B cell (primary cell): ENCODE measurements around the gene TRIO. TPM values are rescaled to one million over a fixed set of nuclear protein-coding genes. Genes with fewer than 3 reads are reported as not detected.
"Not testable (repeated sequence)": the region's sequence is repeated elsewhere in the genome, so short reads cannot be mapped to it uniquely, and the experiment has no call there.

Experiments used
- ATAC-seq: fragments of 200-7000 bp; cut with Tn5 transposase; one replicate; pipeline ENCODE4 v1.10.0; 2021; ENCODE audit warnings: low read depth, mild to moderate bottlenecking, moderate number of reproducible peaks, moderate library complexity
- CTCF ChIA-PET: fragments of 350-600 bp; sonication (Branson Sonifier 250); formaldehyde crosslinking; loops from one replicate; lab custom pipeline; 2021; ENCODE audit warnings: antibody characterized with exemption, inconsistent platforms; lab: Charles Lee
- POLR2A ChIA-PET: fragments of 350-600 bp; sonication (Branson Sonifier 250); formaldehyde crosslinking; loops from one replicate; lab custom pipeline; 2021; ENCODE audit warnings: antibody characterized with exemption; lab: Charles Lee
- DNase-seq: peaks from one replicate; pipeline ENCODE4 v3.0.0; 2013
- H2AFZ ChIP-seq: 2 replicates; pipeline ENCODE4 v1.6.1; 2012; ENCODE audit warnings: mild to moderate bottlenecking, low read depth, low read length; ENCODE audit not compliant: insufficient read depth, poor library complexity, severe bottlenecking
- H3K27ac ChIP-seq, 2 donors: 1 replicate in 1 of 2; 2 replicates in 1 of 2; pipeline ENCODE4 v1.5.1; 2012 to 2013; ENCODE audit warnings: low read length in 2 of 2, mild to moderate bottlenecking in 2 of 2, moderate library complexity in 1 of 2
- H3K27me3 ChIP-seq, 4 experiments: fragments of 200-600 bp in 1 of 4; sonication (generic) in 1 of 4; replicated peaks in 1 of 4; 1 replicate in 2 of 4; 2 replicates in 2 of 4; pipeline versions ENCODE4 v1.6.1 to v1.7.0; 2013 to 2016; ENCODE audit warnings: low read length in 3 of 4, mild to moderate bottlenecking in 2 of 4, mixed read lengths in 1 of 4, moderate library complexity in 1 of 4; ENCODE audit not compliant: insufficient read depth in 4 of 4, control insufficient read depth in 3 of 4; ENCODE audit errors: control extremely low read depth in 1 of 4
- H3K36me3 ChIP-seq, 2 experiments: replicated peaks in 1 of 2; 1 replicate in 1 of 2; 2 replicates in 1 of 2; pipeline versions ENCODE4 v1.6.1 to v1.7.1; 2013; ENCODE audit warnings: low read length in 1 of 2; ENCODE audit not compliant: insufficient read depth in 2 of 2, control insufficient read depth in 1 of 2; ENCODE audit errors: control extremely low read depth in 1 of 2, extremely low read depth in 1 of 2
- H3K4me1 ChIP-seq, 2 donors: fragments of 200-600 bp in 1 of 2; sonication (generic) in 1 of 2; 1 replicate in 1 of 2; 2 replicates in 1 of 2; pipeline versions ENCODE4 v1.5.1 to v1.6.1; 2013 to 2017; ENCODE audit warnings: low read length in 2 of 2; ENCODE audit not compliant: control insufficient read depth in 2 of 2, insufficient read depth in 2 of 2
- H3K4me2 ChIP-seq: replicated peaks from 2 replicates; pipeline ENCODE3; 2012; ENCODE audit warnings: mild to moderate bottlenecking, low read depth, low read length; ENCODE audit not compliant: poor library complexity, severe bottlenecking
- H3K4me3 ChIP-seq, 5 experiments: fragments of 200-600 bp in 1 of 5; sonication (generic) in 1 of 5; 1 replicate in 3 of 5; 2 replicates in 2 of 5; pipeline versions ENCODE4 v1.5.1 to v1.7.0; 2011 to 2016; ENCODE audit warnings: low read length in 4 of 5, mild to moderate bottlenecking in 4 of 5, low read depth in 2 of 5, control low read depth in 1 of 5, moderate library complexity in 1 of 5; ENCODE audit not compliant: insufficient read depth in 1 of 5; ENCODE audit errors: control extremely low read depth in 1 of 5, extremely low read depth in 1 of 5
- H3K79me2 ChIP-seq: fragments of 200-600 bp; sonication (generic); one replicate; pipeline ENCODE4 v1.6.0; 2016; ENCODE audit warnings: low read length; ENCODE audit not compliant: control insufficient read depth, insufficient read depth
- H3K9ac ChIP-seq: fragments of 200-600 bp; sonication (generic); 2 replicates; pipeline ENCODE4 v1.6.1; 2017; ENCODE audit warnings: mild to moderate bottlenecking, low read length, moderate library complexity
- H3K9me3 ChIP-seq, 3 donors: one replicate each; pipeline versions ENCODE4 v1.6.1 to v1.7.1; 2013; ENCODE audit warnings: low read length in 2 of 3; ENCODE audit not compliant: control insufficient read depth in 2 of 3, insufficient read depth in 1 of 3; ENCODE audit errors: control extremely low read depth in 1 of 3
- H4K20me1 ChIP-seq: 2 replicates; pipeline ENCODE4 v1.6.0; 2012; ENCODE audit warnings: mild to moderate bottlenecking, low read length; ENCODE audit not compliant: insufficient read depth, control insufficient read depth, poor library complexity, severe bottlenecking
- H3K27ac Mint-ChIP-seq: one replicate; pipeline ENCODE4 v1.8.0; 2021; ENCODE audit warnings: mixed read lengths
- H3K27me3 Mint-ChIP-seq: one replicate; pipeline ENCODE4 v1.8.0; 2021; ENCODE audit warnings: mixed read lengths
- H3K4me1 Mint-ChIP-seq: one replicate; pipeline ENCODE4 v1.8.0; 2021; ENCODE audit warnings: mixed read lengths
- H3K4me3 Mint-ChIP-seq: one replicate; pipeline ENCODE4 v1.8.0; 2021; ENCODE audit warnings: mixed read lengths
- H3K9me3 Mint-ChIP-seq: one replicate; pipeline ENCODE4 v1.8.0; 2022; ENCODE audit warnings: mixed read lengths; ENCODE audit not compliant: insufficient read depth
- CTCF ChIP-seq: fragments of 200-600 bp; IDR thresholded peaks from one replicate; pipeline ENCODE4 v1.8.0; 2022; ENCODE audit warnings: antibody characterized with exemption, mild to moderate bottlenecking
- EZH2 ChIP-seq: IDR thresholded peaks from 2 replicates; pipeline ENCODE4 v1.6.1; 2012; ENCODE audit warnings: borderline replicate concordance, low read depth, mild to moderate bottlenecking, moderate library complexity, low read length; ENCODE audit not compliant: insufficient read depth, poor library complexity, severe bottlenecking
- WGBS: methylation state at CpG from one replicate; pipeline ENCODE4 v1.1.5; 2013; ENCODE audit warnings: missing lambda C conversion rate; ENCODE audit not compliant: insufficient coverage; 5-methylcytosine and 5-hydroxymethylcytosine counted together
- intact Hi-C: fragments of 100-400 bp; cut with micrococcal nuclease; formaldehyde crosslinking; loops from one replicate; pipeline ENCODE4 v1.10.0; 2022
- polyA minus RNA-seq: library from RNA; depleted of rRNA, polyadenylated mRNA; stranded (reverse); fragments of >200 nt; gene quantifications from 2 replicates; pipeline ENCODE4 v1.2.3, GENCODE V29; 2012
- polyA plus RNA-seq: library from polyadenylated mRNA; depleted of rRNA; stranded (reverse); fragments of >200 nt; gene quantifications from 2 replicates; pipeline ENCODE4 v1.2.3, GENCODE V29; 2012
- total RNA-seq, 2 donors: library from RNA; stranded (reverse); fragments of 120-200 nt in 1 of 2; gene quantifications; 1 replicate in 1 of 2; 2 replicates in 1 of 2; pipeline versions ENCODE4 v1.2.3 to v1.2.4, GENCODE V29; 2013 to 2022

The TRIO gene
- total RNA-seq, result 479 and 534 TPM in 2 replicates
- total RNA-seq (2013), result 158 TPM
- polyA plus RNA-seq, result 86.4 and 90.5 TPM in 2 replicates
- 179 and 241 TPM in 2 replicates for polyA minus RNA-seq

GRCh38 chr5:14142827-14143545, at the start of gene TRIO:
Gene TRIO, plus strand, starts transcription at chr5:14143342. Its CDS starts 384 bp downstream, at chr5:14143726.
- peaks cover 7% of the 10 kb centered on the region for H3K27me3 Mint-ChIP-seq
- H3K9ac ChIP-seq, result peak within 1 kb of the TSS; percentile 93
- peak within 1 kb of the TSS; percentile 82 for H2AFZ ChIP-seq
- peak within 1 kb of the TSS; percentile 97 for H3K27ac Mint-ChIP-seq
- TF ChIP-seq EZH2 (no peak), CTCF (peak; percentile 75)
- DNase-seq (peak; percentile 92), ATAC-seq (peak; percentile 52)
- H3K27me3 ChIP-seq, result peaks cover 0 to 7% (median 1%) of the 10 kb centered on the region in 4 experiments
- H3K4me2 ChIP-seq, result peak within 1 kb of the TSS; percentile 98
- no peaks in the 10 kb centered on the region for H3K9me3 Mint-ChIP-seq
- peak within 1 kb of the TSS; percentile 90 for H3K4me3 Mint-ChIP-seq
- peaks cover 33% of the 10 kb centered on the region for H3K4me1 Mint-ChIP-seq
- peak within 1 kb of the TSS; percentile 76 to 97 (median 93) for H3K4me3 ChIP-seq
- peak within 1 kb of the TSS; percentile 92 to 95 for H3K27ac ChIP-seq
- H4K20me1 ChIP-seq, result peaks cover 6% of the 10 kb centered on the region
- intact Hi-C loops, result loop anchor here (1.0 to 10.0 kb wide), 5 partner anchors 34 to 852 kb away; partner anchors contain the start of gene OTULINL
- no peaks in the 10 kb centered on the region for H3K9me3 ChIP-seq
- H3K79me2 ChIP-seq, result peaks cover 46% of the 10 kb centered on the region
- no peaks in the 10 kb centered on the region for H3K36me3 ChIP-seq
- H3K4me1 ChIP-seq, result peaks cover 32 to 36% of the 10 kb centered on the region in 2 donors
- WGBS, result under 1% methylated on average over 79 of the region's 79 CpGs
- ChIA-PET POLR2A (interaction anchor here (0.7 to 4.8 kb wide), 7 partner anchors 12 to 144 kb away, joined by 3 to 53 read pairs (median 3); no protein-coding TSS in a partner anchor), CTCF (interaction anchor here (0.7 to 7.4 kb wide), 17 partner anchors 11 to 144 kb away, joined by 3 to 64 read pairs (median 4); no protein-coding TSS in a partner anchor)

DNA sequence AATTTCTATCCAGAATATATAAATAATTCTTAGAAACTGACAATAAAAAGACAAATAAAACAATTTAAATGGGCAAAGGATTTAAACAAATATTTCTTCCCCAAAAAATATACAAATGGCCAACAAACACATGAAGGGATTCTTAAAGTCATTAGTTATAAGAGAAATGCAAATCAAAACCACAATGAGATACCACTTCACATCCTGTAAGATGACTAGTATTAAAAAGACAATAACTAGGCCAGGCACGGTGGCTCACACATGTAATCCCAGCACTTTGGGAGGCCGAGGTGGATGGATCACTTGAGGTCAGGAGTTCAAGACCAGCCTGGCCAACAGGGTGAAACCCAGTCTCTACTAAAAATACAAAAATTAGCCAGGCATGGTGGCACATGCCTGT, 45.8 kb upstream of the TRIO start:
- H3K4me1 ChIP-seq, H3K4me3 Mint-ChIP-seq, DNase-seq, POLR2A ChIA-PET, H2AFZ ChIP-seq, H4K20me1 ChIP-seq, H3K9me3 Mint-ChIP-seq, intact Hi-C loops, CTCF ChIA-PET, H3K4me1 Mint-ChIP-seq, H3K4me2 ChIP-seq, H3K36me3 ChIP-seq, H3K27me3 ChIP-seq, H3K79me2 ChIP-seq, H3K27ac ChIP-seq, H3K4me3 ChIP-seq, H3K9ac ChIP-seq, ATAC-seq, H3K27ac Mint-ChIP-seq: not testable (repeated sequence)
- H3K27me3 Mint-ChIP-seq, result peaks cover 24% of the 10 kb centered on the region
- peaks cover 0 to 13% (median 5%) of the 10 kb centered on the region in 3 donors for H3K9me3 ChIP-seq
- no CpG with 5 or more reads among the region's 2 CpGs for WGBS
